Islet precursor cell (in vitro differentiated cells): ENCODE results near the gene GSG1L2.
A peak's percentile ranks its signal among the peaks of the same experiment; 100 is the strongest.

Experiments used
- DNase-seq: peaks from one replicate; pipeline ENCODE4 v3.0.0-alpha.2; 2018

The GSG1L2 gene

DNA sequence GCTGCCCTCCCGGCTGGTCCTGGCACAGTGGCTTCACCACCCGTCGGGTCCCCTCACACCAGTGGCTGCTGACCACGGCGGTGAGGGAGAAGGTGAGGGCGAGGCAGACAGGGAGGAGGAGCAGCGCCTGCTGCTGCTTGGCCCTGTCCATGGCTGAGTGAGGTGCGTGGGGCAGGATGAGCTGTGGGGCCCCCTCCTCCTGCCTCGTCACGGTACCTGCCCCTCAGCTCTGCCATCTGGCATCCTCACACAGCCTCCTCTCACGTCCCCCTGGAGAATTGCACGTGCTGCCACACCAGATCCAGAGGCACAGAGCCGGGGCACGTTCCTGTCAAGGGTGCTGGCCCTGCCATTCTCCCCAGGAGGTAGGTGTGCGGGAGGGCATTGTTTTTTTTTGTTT is at the start of gene GSG1L2:
GSG1L2 (minus strand) TSS at position 159 of the 400 bp plus-strand sequence; CDS start at position 151, 8 bp downstream.
- no peak for DNase-seq

GRCh38 chr17:9868552-9868951 is 46.7 kb upstream of the GSG1L2 start:
- DNase-seq = no peak

- no peak for DNase-seq
These were observed 43.7 kb upstream of the GSG1L2 start for GRCh38 chr17:9865586-9865985.

DNA sequence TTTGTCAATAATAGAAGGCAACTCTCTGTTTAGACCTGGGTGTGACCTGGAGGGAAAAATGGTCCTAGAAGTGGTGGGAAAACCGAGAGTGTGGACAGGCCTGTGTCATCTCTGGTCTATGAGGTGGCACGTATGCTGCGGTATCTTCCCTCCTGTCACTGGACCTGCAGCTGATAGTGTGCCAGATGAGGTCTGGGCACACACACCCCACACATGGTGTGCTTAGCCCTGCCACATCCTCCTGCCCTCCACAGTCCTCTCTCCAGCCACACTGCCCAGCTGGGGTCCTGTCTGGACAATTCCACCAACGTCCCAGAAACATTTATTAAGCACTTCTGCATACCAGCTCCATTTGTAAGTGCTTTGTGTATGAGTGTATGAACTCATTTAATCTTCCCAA is 41.1 kb upstream of the GSG1L2 start:
- DNase-seq = no peak

DNA sequence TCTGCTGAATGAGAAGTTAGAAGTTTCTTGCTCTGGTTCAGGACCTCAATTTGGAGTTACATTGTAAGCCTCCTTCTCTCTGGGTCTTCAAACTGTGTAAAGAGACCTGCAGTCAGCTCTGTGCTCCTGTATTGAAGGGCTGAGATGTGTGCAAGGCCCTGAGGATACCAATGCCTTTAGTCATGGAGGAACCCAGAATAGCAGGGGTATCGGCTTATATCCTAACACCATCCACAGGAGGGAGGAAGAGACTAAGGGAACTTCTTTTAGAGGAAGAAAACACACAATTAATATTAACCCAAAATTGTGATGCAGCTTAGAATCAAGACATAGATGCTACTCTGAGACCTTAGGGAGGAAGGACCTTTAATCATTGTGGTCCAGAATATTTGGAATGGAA is 40.3 kb upstream of the GSG1L2 start:
- DNase-seq = peak; percentile 37

DNA sequence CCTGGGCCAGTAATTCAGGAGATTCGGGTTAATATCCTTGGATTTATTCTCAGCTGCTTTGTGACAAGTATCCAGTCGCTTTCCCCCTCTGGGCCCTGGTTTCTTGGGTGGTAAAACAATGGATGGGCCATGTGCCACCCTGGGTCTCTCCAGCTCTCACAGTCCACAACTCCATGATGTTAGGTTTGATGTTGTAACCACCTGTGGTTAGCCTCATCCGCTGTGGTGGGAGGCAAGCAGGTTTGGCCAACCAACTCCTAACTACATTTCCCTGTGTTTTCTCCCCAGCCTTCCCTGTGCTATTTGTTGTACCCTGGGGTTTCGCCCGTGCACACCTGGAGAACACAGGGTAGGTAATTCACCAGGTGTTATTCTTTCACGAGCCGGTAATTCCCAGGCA is 39.0 kb upstream of the GSG1L2 start:
- peak; percentile 21 for DNase-seq

DNA sequence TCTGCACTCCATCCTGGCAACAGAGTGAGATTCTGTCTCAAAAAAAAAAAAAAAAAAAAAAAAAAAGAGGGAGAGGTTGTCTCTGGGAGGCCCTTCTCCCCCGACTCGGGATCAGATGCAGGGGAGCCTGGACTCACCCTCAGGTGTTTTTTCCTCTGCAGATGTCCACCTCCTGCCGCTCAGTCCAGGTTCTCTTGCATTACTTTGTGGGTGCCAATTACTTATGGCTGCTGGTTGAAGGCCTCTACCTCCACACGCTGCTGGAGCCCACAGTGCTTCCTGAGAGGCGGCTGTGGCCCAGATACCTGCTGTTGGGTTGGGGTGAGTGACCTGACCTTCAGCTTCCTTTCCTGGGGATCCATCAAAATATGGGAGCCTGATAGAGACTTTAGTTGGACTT is 37.9 kb upstream of the GSG1L2 start:
- DNase-seq = peak; percentile 18

DNA sequence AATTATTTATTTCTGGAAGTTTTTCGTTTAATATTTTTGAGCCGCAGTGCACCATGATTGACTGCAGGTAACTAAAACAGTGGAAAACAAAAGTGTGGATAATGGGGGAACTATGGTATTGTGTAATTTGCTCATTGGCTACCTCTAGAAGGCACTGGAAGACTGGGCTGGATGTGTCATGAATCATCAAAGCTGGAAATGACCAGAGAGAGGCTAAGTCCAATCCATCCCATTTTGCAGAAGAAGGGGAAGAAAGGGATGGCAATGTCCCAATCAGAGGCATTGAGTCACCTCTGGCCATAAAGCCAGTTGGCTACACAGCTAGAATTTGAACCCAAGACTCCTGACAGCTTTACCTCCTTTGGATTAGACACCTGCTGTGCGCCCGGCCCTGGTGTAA is 33.2 kb upstream of the GSG1L2 start:
- no peak for DNase-seq

GRCh38 chr17:9854255-9854654 is 32.4 kb upstream of the GSG1L2 start:
- DNase-seq = peak; percentile 24

GRCh38 chr17:9850151-9850550 is 28.3 kb upstream of the GSG1L2 start:
- DNase-seq = peak; percentile 5

DNA sequence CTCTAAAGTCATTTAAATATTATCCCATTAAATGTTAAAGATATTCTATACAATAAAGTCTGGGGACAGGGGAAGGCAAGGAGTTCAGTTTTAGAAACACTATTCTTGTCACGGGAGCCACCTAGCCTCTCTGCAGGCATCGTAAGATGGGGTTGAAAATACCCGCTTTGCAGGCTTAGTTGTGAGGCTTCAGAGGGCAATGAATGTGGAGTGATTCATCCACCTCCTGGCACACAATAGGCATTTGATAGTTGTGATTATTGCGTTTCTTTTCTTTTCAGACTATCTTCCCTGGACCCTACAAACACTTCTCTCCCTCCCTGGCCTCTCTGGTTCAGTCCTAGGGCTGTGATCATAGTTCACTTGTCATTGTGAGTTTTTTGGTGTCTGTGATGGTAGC is 23.4 kb upstream of the GSG1L2 start:
- DNase-seq = peak; percentile 24

- peak; percentile 42 for DNase-seq
These were observed 22.3 kb upstream of the GSG1L2 start for GRCh38 chr17:9844153-9844552.

DNA sequence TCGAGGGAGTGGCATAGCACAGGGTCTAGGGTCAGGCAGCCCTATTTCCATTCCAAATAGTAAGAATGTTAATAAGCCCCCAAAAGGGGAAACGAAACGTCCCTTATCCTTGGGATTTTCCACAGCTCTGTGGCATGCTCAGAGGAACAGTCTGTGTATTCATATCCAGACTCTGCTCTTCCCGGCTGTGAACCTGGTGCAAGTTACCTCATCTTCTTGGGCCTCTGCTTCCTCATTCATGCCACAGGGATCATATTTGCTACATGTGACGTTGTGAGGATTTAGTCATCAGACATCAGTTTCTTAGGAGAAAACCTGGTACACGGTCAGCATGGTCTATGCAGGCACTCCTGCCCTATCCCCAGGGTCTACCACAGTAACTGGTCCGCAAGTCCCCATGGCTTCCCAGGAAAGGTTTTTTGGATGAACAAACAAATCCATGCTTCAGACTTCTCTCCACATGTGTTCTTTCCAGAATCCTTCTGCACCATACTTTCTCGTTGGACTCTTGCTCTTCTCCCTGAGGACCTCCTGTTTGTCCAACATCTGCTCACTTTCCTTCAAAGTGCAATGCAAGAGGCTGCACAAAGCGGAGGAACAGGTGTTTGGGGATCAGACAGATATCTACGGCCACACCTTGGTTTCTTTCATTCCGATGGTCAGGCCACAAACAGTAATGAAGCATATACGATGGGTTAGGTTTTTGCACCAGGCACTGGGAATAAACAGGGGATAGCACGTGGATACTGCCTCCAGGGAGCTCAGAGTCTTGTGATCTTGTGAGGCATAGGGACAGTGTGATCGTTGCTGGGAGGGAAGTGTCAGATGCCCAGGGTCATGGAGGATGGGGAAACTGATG is 21.5 kb upstream of the GSG1L2 start:
- DNase-seq = peak; percentile 41

GRCh38 chr17:9842057-9842758 is 20.3 kb upstream of the GSG1L2 start:
- DNase-seq = no peak

DNA sequence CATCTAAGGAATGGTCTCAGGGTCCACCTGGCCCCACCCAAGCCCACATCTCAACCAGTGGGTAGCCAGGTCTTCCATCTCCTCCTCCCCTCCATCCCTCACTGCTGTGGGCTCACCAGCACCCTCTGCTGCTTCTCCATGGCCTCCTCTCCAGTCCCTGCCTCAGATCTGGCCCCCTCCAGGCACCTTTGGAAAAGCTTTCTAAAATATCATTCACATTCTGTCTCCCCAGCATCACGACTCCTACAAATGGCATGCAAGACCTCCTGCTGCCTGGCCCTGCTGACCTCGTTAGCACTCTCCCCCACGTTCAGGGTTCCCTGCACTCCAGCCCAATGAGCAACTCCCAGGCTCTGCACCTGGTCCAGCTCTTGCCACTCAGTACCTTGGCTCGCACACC is 17.6 kb upstream of the GSG1L2 start:
- peak; percentile 67 for DNase-seq

DNA sequence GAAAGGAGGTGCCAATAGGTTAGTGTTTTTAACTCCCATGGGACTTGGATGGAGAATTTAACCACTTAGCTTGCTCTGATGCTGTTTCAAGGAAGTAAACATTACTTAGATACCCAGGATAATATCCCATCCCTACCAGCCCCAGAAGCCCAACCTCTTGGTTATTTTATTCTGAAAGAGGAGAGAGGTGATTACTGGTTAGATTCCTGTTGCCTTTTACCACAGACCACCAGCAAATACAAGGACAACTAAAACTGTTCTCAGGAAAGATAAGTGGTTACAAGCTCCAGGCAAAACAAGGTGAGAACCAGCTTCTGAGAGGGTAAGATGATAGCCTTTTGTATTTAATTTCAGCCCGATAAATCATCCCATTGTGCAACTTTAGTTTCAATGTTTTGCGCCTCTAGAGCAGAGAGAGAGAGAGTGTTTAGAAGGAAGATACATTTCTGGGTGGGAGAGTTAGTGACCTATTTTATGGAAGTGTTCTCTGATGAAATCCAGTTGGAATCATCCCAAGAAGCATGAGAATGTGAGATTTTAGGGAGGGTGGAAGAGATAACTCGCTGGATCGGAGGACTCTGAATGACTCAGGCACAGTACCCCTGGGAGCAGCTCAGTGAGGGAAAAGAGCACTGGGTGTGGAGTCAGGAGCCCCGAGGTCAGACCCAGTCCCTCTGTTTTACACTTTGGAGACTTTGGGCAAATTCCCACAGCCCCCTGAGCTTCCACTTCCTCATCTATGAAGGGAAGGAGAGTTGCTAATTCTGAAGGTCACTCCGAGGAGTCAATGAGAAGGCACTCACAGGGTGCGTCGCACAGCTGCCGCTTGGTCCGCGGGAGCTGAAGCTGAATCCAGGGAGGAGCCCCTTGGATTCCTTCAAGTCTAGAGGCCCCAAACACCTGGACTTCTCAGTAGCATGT is 15.9 kb upstream of the GSG1L2 start:
- peak; percentile 43 for DNase-seq

DNA sequence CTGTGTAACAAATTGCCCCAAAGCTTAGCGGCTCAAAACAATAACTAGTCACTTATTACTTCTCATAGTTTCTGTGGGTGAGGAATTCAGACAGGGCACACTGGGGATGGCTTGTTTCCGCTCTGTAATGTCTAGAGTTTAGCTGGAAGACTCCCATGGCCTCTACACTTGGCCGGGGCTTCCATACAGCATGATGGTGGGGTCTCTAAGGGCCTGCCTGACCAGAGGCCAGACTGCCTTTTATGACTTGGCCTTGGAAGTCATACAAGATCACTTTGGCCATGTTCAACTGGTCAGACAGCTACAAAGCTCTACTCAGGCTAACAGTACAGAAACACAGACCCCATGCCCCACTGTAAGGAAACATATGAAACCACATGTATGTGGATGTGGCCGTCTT is 12.0 kb upstream of the GSG1L2 start:
- DNase-seq = no peak

- no peak for DNase-seq
These were observed 8.8 kb upstream of the GSG1L2 start for GRCh38 chr17:9830711-9831110.

DNA sequence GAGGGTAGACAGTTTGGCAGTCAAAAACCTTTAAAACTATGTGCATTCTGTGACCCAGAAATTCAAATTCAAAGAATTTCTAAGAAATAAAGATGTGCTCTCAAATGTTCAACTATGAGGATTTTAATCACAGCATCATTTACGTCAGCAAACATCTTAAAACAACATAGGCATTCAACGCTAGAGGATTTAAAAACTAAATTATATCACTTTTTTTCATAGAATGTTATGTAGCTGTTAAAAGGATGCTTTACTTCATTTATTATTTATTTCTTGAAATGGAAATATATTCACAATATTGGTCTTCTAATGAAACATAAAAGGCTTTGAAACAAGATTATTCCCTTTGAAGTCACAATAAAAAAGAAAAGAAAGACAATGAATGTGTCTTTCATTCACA is 7.5 kb upstream of the GSG1L2 start:
- no peak for DNase-seq

DNA sequence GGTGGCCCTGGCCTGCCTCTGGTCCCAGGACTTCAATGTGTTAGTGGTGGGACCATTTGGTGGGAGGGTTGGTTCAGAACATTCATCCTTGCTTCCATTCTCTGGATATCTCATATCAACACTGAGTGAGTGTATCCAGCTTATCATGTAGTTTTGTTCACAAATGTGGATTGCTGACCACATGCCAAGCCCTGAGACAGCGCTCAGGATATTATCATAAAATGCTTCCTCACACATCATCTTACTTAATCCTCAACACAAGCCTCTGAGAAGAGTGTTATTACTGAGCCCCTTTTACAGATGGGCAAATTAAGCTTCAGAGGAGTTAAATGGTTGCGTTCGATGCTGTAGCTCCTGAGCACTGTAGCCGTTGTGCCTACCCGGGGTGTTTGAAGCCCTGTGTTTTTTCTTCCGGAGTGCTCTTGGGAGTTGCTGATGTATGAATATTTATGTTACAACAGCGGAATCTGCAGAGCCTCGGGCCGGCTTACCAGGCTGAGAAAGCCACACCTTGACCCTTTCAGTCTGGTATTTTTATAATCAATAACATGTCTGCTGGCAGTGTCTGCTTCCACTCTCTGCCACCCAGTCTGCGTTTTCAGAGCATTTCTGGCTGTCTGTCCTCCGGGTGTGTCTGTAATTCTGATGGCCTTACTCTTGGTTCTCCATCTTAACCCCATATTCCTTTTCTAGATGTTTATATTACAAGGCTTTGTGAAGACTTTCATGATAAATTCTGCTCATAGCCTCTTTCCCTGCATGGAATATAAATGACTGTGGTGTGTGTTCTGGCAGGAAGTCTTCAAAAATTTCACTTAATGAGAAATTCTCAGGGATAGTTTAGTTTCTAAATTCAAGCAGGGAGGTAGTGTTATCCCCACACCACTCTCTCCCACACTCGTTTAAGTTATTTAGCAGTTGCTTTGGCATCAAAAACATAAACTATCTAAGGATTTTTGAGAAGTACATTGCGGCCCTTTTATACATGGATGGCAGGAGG is 6.7 kb upstream of the GSG1L2 start:
- DNase-seq = peak; percentile 55

DNA sequence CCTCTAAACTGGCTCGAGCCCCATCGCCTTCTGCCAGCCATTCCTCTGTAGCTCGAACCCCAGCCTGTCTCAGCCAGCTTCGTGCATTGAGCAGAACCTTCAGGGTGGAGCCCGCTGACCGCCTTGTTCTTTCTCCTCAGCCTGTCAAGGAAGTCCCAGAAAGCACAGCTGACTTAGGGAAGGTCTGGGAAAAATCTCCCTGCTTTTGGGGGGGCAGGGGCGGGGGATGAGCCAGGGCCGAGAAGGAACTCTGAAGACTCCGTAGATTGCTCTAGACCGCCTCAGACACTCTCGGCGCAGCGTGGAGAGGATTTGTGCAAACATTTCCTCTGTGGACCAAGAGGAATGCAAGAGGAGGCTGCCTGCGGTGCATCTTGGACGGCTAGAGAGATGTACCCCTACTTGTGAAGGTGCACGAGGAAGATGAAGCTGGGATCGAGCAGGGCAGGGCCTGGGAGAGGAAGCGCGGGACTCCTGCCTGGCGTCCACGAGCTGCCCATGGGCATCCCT is 3.8 kb upstream of the GSG1L2 start, which contains the start of gene GLP2R:
GLP2R (plus strand) TSS at position 284 of the 510 bp plus-strand sequence; CDS start at position 424, 140 bp downstream.
- no peak for DNase-seq
